GM12891 (cell line): ENCODE results near the gene GLIS2.

Experiments
- PAX5 ChIP-seq: IDR thresholded peaks from 2 replicates; pipeline ENCODE4 v1.6.1; 2011; ENCODE audit warnings: low read length, moderate library complexity, mild to moderate bottlenecking; ENCODE audit not compliant: insufficient read depth, severe bottlenecking
- POLR2A ChIP-seq: IDR thresholded peaks from 2 replicates; pipeline ENCODE4 v1.6.1; 2011; ENCODE audit warnings: low read depth, low read length, control low read depth
- POLR2AphosphoS5 ChIP-seq: IDR thresholded peaks from 2 replicates; pipeline ENCODE4 v1.6.1; 2011; ENCODE audit warnings: low read depth, low read length, control low read depth
- POU2F2 ChIP-seq: IDR thresholded peaks from 2 replicates; pipeline ENCODE4 v1.6.1; 2011; ENCODE audit warnings: low read depth, mild to moderate bottlenecking, control low read depth, low read length, moderate library complexity
- SPI1 ChIP-seq: IDR thresholded peaks from 2 replicates; pipeline ENCODE4 v1.6.1; 2011; ENCODE audit warnings: low read depth, low read length, control low read depth
- TAF1 ChIP-seq: IDR thresholded peaks from 2 replicates; pipeline ENCODE4 v1.6.1; 2011; ENCODE audit warnings: low read depth, low read length, control low read depth

DNA sequence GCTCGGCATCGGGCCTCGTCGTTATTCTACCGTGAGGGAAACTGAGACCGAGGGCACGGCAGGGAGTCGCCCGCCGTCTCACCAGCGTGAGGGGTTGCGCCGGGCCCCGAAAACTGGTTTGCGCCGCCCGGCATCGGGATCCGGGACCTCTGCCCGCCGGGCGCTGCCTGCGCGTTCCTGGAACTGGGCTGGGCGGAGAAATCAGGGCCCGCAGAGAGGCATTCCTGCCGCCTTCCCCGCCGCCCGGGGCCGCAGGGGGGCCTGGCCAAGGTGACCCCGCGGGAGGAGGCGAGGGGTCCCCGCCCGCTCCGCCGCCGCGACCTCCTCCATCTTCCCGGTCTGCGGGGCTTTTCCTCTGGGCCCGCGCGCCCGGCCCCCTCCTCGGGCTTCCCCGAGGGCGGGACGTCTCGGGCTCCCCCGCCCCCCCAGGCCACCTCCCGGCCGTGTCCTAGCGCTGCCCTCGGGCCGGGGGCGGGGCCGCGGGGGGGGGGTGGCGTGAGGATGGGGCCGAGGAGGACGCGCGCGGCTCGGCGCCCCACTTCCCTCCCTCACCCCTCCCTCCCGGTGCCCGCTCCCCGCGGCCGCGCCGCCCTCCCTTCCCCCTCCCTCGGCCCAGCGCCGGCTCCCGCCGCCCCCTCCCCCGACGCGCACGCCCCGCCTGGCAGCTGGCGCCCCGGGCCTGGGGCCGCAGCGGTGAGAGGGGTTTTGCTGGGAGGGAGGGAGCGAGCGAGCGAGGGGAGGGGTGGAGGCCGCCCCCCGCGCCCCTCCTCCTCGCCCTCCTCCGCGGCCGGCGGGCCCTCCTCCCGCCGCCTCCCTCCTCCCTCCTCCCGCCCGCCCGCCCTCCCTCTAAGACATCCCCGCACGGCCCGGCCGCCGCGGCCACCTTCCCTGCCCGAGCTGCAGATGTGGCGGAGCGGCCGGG lies at the start of gene GLIS2:
- no peak for TF ChIP-seq POLR2AphosphoS5
- no peak for TF ChIP-seq POLR2A
- TF ChIP-seq TAF1, result no peak
- TF ChIP-seq SPI1, result no peak
- no peak for TF ChIP-seq PAX5
- no peak for TF ChIP-seq POU2F2
